ENCODE data around the gene RELT.

The RELT gene

DNA sequence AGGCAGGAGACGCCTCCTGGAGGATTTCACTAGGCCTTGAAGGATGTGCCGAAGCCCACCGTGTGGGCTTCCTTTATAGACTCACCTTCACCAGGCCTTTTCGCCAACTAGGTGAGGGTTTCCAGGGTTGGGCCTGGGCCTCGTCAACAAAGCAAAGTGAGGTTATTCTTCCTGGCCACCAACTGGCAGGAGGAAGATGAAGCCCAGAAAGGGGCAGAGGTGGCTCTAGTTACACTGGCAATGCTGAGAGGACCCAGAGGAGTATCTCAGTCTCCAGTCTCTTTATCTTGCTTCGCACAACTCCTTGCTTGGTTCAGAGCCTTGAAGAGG is 404 bp upstream of the RELT start:
- in situ Hi-C loops (cut with MboI; ENCODE audit: low pct_unique_long_range_greater_than_20kb, low sequenced_read_pairs, unreplicated experiment): no loop called here
- TF ChIP-seq, protein P1, sequence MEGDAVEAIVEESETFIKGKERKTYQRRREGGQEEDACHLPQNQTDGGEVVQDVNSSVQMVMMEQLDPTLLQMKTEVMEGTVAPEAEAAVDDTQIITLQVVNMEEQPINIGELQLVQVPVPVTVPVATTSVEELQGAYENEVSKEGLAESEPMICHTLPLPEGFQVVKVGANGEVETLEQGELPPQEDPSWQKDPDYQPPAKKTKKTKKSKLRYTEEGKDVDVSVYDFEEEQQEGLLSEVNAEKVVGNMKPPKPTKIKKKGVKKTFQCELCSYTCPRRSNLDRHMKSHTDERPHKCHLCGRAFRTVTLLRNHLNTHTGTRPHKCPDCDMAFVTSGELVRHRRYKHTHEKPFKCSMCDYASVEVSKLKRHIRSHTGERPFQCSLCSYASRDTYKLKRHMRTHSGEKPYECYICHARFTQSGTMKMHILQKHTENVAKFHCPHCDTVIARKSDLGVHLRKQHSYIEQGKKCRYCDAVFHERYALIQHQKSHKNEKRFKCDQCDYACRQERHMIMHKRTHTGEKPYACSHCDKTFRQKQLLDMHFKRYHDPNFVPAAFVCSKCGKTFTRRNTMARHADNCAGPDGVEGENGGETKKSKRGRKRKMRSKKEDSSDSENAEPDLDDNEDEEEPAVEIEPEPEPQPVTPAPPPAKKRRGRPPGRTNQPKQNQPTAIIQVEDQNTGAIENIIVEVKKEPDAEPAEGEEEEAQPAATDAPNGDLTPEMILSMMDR (IDR thresholded peaks at IDR 0.05; ENCODE audit: extremely low read depth, insufficient read depth, missing control alignments): no peak
- DNase-seq (ENCODE audit: low spot score): no peak

DNA sequence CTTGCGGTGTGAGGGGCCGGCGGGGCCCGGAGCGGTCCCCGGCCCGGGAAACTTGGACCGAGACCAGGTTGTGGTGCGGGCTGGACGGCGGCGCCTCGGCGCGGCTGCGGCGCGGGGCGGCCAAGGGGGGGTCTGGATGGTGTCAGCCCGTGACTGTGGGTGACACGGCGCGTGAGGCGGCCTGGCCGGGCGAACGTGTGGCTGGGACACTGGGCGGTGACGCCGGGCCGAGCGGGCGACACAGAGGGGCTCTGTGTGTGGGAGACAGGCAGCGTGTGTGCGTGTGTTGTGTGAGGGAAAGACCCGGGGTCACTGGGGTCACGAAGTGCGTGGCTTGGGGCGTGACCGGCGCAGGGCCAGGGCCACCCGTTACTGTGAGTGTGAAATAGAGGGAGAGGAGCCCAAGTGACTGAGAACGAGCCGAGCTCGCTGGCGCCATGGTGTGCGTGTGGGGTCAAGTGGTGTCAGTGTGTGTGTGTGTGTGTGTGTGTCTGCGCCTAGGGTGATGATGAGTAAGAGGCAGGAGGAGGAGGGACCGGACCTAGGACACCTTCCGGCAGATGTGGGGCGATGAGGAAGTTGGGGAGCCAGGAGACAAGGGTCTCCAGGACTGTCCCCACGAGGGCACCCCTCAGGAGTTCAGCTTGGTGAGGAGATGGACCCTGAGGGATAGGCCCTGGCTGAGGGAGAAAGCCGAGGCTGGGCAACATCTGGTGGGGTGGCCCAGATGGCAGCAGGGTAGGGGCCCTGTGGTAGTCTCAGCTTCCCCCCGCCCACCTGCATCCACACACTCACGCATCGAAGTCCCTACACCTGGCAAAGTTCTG is 817 bp downstream of the RELT start:
- TF ChIP-seq, protein P1 (IDR thresholded peaks at IDR 0.05; ENCODE audit: extremely low read depth, insufficient read depth, missing control alignments): no peak
- peak; percentile 83 for DNase-seq (ENCODE audit: low spot score)
- in situ Hi-C loops (cut with MboI; ENCODE audit: low pct_unique_long_range_greater_than_20kb, low sequenced_read_pairs, unreplicated experiment): no loop called here

GRCh38 chr11:73379189-73379880 is 3.1 kb downstream of the RELT start:
- TF ChIP-seq, protein P1 (IDR thresholded peaks at IDR 0.05; ENCODE audit: extremely low read depth, insufficient read depth, missing control alignments): no peak
- in situ Hi-C loops (cut with MboI; ENCODE audit: low pct_unique_long_range_greater_than_20kb, low sequenced_read_pairs, unreplicated experiment): no loop called here
- no peak for DNase-seq (ENCODE audit: low spot score)

DNA sequence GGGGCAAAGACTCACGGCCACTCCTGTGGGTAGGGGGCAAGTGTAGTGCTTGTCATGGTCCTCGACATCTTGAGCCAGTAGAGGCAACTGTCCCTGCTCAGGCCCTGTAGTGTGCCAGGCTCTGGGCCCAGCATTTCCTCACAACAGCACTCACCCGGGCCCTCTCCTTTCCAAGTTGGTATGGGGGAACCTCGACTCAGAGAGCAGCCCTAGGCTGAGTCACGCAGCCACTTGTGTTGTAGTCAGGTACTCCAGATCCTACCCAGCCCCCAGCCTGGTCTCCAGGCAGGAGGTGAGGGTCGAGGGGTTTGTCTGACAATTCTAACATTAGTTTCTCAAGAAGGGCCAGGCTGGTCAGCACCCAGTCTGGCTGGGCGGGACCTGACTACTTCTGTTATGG is 4.1 kb downstream of the RELT start:
- TF ChIP-seq, protein P1 (IDR thresholded peaks at IDR 0.05; ENCODE audit: extremely low read depth, insufficient read depth, missing control alignments): no peak
- no peak for DNase-seq (ENCODE audit: low spot score)
- in situ Hi-C loops (cut with MboI; ENCODE audit: low pct_unique_long_range_greater_than_20kb, low sequenced_read_pairs, unreplicated experiment): no loop called here

- in situ Hi-C loops (cut with MboI; ENCODE audit: low pct_unique_long_range_greater_than_20kb, low sequenced_read_pairs, unreplicated experiment): no loop called here
- TF ChIP-seq, protein P1 (IDR thresholded peaks at IDR 0.05; ENCODE audit: extremely low read depth, insufficient read depth, missing control alignments): no peak
Measured at GRCh38 chr11:73380897-73381410, 4.8 kb downstream of the RELT start.

DNA sequence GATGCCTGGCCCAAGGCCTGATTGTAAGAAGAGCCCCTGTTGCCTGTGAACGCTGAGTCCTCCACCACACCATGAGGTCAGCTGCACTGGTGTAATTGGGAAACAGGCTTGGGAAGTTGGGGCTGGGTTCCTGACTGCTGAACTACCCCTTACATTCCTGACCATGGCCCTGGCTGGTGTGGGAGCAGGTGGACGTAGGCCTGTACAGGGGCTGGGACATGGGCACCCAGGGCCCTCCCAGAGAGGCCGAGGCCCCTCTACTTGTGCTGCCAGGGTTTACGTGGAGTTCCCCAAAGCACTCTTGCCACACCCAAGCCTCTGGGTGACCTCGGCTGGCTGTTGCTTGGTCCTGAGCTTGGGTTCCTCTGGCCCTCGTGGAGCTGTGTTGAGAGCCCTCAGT is 5.4 kb downstream of the RELT start:
- DNase-seq (ENCODE audit: low spot score): no peak
- in situ Hi-C loops (cut with MboI; ENCODE audit: low pct_unique_long_range_greater_than_20kb, low sequenced_read_pairs, unreplicated experiment): no loop called here
- TF ChIP-seq, protein P1 (IDR thresholded peaks at IDR 0.05; ENCODE audit: extremely low read depth, insufficient read depth, missing control alignments): no peak

More at GRCh38 chr11:73380897-73381410, 4.8 kb downstream of the RELT start:
- no peak for DNase-seq (ENCODE audit: low spot score)

Data from GM13977 (cell line).